ENCODE data around the gene ATP9A.

ATP9A gene

DNA sequence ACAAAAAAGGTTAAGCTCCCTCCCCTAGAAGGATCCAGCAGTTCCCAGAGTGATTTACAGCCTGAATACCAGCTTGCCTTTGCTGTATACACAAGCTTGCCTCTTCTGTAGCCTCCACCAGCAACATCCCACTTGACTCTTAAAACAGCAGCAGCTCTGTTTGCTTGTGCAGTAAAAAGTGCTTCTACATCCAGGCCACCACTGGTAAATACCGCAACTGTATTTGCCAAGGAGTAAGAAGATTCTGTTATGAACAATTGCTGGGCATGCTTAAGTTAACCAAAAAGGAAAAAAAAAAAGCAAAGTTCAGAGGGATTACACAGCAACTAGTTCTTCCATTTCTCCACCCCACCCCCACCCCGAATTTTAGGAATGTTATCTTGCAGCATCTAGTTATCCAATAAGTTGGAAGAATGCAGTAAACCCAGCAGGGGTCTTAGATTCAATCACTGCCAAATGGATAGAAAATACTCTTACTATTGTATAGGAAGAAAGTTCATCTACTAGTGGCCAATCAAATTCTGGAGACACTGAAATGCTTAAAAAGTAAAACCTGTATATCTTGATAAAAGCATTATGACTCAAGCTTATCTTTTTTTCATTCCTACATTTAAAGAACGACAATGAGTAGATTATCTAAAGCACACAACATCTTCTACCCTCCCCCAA is 29.3 kb upstream of the ATP9A start (continued):
- TF ChIP-seq HOXC10 (CRISPR knock-in tag; IDR thresholded peaks at IDR 0.05) (no peak), SP7 (tag by site-specific recombination; IDR thresholded peaks at IDR 0.05) (peak; percentile 34; the same call in 1 of the 2 replicates), EGR2 (tag by site-specific recombination; IDR thresholded peaks at IDR 0.05; ENCODE audit: low read depth) (no peak), GLI2 (tag by site-specific recombination; IDR thresholded peaks at IDR 0.05; ENCODE audit: borderline replicate concordance, low read depth) (no peak), PATZ1 (tag by site-specific recombination; IDR thresholded peaks at IDR 0.05) (no peak), ZNF280C (tag by site-specific recombination; IDR thresholded peaks at IDR 0.05) (no peak), ZNF549 (tag by site-specific recombination; IDR thresholded peaks at IDR 0.05) (no peak), ZNF248 (tag by site-specific recombination; IDR thresholded peaks at IDR 0.05) (no peak), ZNF223 (tag by site-specific recombination; IDR thresholded peaks at IDR 0.05) (no peak), ZNF488 (tag by site-specific recombination; IDR thresholded peaks at IDR 0.05) (no peak), CTCF (tag by site-specific recombination; IDR thresholded peaks at IDR 0.05) (no peak), ZNF610 (tag by site-specific recombination; IDR thresholded peaks at IDR 0.05; ENCODE audit: borderline replicate concordance) (0 out of 2 replicates have a peak, but pooled peaks have one; percentile 13), ZNF221 (tag by site-specific recombination; IDR thresholded peaks at IDR 0.05; ENCODE audit: borderline replicate concordance) (no peak), FEZF1 (tag by site-specific recombination; IDR thresholded peaks at IDR 0.05) (peak; percentile 88), ZNF10 (tag by site-specific recombination; IDR thresholded peaks at IDR 0.05) (peak; percentile 8; the same call in 1 of the 2 replicates), ZNF623 (tag by site-specific recombination; IDR thresholded peaks at IDR 0.05) (no peak), ZNF514 (tag by site-specific recombination; IDR thresholded peaks at IDR 0.05) (no peak), ZNF560 (tag by site-specific recombination; IDR thresholded peaks at IDR 0.05; ENCODE audit: borderline replicate concordance) (no peak), TCF7L2 (IDR thresholded peaks at IDR 0.05; ENCODE audit: borderline replicate concordance, low read depth, low read length) (peak; percentile 35; the same call in 1 of the 2 replicates), ZNF112 (tag by site-specific recombination; IDR thresholded peaks at IDR 0.05) (no peak), ZNF16 (tag by site-specific recombination; IDR thresholded peaks at IDR 0.05; ENCODE audit: low read depth) (no peak), ZNF366 (tag by site-specific recombination; conservative IDR thresholded peaks at IDR 0.05) (no peak), ZBTB17 (tag by site-specific recombination; IDR thresholded peaks at IDR 0.05) (peak; percentile 39; the same call in 1 of the 2 replicates), ZNF37A (tag by site-specific recombination; IDR thresholded peaks at IDR 0.05) (no peak), TRIM28 (IDR thresholded peaks at IDR 0.05; ENCODE audit: borderline replicate concordance, low read length) (peak; percentile 89), MYNN (tag by site-specific recombination; IDR thresholded peaks at IDR 0.05; ENCODE audit: borderline replicate concordance) (no peak), SETDB1 (IDR thresholded peaks at IDR 0.05; ENCODE audit: insufficient read length, low read length) (no peak), ZNF600 (tag by site-specific recombination; IDR thresholded peaks at IDR 0.05) (peak; percentile 51), ZNF747 (tag by site-specific recombination; IDR thresholded peaks at IDR 0.05) (no peak), ZBTB21 (tag by site-specific recombination; IDR thresholded peaks at IDR 0.05) (no peak)
- TF ChIP-seq, protein P1, sequence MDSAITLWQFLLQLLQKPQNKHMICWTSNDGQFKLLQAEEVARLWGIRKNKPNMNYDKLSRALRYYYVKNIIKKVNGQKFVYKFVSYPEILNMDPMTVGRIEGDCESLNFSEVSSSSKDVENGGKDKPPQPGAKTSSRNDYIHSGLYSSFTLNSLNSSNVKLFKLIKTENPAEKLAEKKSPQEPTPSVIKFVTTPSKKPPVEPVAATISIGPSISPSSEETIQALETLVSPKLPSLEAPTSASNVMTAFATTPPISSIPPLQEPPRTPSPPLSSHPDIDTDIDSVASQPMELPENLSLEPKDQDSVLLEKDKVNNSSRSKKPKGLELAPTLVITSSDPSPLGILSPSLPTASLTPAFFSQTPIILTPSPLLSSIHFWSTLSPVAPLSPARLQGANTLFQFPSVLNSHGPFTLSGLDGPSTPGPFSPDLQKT (IDR thresholded peaks at IDR 0.05; ENCODE audit: borderline replicate concordance, low read depth, low read length) = no peak
- TF ChIP-seq, protein P2, sequence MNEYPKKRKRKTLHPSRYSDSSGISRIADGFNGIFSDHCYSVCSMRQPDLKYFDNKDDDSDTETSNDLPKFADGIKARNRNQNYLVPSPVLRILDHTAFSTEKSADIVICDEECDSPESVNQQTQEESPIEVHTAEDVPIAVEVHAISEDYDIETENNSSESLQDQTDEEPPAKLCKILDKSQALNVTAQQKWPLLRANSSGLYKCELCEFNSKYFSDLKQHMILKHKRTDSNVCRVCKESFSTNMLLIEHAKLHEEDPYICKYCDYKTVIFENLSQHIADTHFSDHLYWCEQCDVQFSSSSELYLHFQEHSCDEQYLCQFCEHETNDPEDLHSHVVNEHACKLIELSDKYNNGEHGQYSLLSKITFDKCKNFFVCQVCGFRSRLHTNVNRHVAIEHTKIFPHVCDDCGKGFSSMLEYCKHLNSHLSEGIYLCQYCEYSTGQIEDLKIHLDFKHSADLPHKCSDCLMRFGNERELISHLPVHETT (tag by site-specific recombination; IDR thresholded peaks at IDR 0.05) = no peak

All from HEK293 (cell line).